PC-3 (cell line): ENCODE results near the gene TUBGCP6.

Experiments
- CTCF ChIP-seq: fragments of 300-600 bp; sonication (generic); conservative IDR thresholded peaks from 2 replicates; pipeline ENCODE4 v1.5.1; 2017; ENCODE audit warnings: antibody characterized with exemption, low read depth, mild to moderate bottlenecking, low read length
- EZH2 ChIP-seq: fragments of 300-600 bp; sonication (generic); IDR thresholded peaks from one replicate; pipeline ENCODE4 v1.6.1; 2017; ENCODE audit warnings: antibody characterized with exemption, mild to moderate bottlenecking, low read length; ENCODE audit not compliant: unreplicated experiment
- EZH2phosphoT487 ChIP-seq: fragments of 300-600 bp; sonication (generic); IDR thresholded peaks from 2 replicates; pipeline ENCODE4 v1.6.1; 2018; ENCODE audit warnings: mild to moderate bottlenecking, antibody characterized with exemption, low read length, borderline replicate concordance

DNA sequence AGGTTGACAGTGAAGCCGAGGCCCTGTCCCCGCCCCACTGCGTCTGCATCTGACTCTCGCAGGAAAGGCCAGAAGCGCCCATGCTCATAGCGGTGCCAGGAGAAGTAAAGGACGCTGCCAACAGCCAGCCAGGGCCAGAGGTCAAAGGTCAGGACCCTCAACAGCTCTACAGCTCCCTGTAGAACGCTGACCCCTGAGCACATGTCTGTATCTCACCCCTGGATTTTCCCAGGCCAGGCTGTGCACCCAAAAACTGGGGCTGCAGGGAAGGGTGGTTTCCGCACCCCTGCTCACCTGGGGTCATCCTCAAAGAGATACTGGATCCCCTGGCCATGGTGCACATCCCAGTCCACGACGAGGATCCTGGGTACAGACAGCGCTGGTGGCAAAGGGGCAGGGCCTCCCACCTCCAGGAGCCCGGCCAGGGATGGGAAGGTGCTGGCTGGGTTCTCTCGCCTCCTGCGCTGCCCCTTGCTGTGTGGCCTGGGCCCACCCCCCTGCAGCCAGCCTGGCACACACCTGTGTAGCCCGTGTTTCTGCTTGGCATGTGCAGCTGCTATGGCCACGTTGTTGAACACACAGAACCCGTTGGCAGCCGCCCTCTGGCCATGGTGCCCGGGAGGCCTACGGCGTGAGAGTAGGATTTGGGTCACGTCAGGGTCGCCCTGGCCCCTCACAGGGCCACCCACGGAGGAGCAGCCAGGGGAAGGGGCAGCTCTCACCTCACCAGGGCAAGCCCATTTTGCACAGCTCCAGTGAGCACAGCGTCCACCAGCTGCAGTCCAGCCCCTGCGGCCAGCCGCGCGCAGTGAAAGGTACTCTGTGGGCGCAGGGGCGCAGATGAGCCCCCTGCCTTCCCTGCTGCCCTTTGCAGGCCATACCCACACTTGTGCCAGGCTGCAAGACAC is 4.8 kb upstream of the TUBGCP6 start:
- TF ChIP-seq EZH2 (no peak), CTCF (no peak), EZH2phosphoT487 (no peak)
